Astrocyte (in vitro differentiated cells and primary cell): Measurements from ENCODE around the gene NLGN1. TPM values are rescaled to one million over a fixed set of nuclear protein-coding genes. Genes with fewer than 3 reads are reported as not detected.

Source experiments
- DNase-seq: peaks from one replicate; pipeline ENCODE4 v3.0.0-alpha.2; 2010; ENCODE audit warnings: low read depth
- FAIRE-seq: peaks from 2 replicates; lab custom pipeline; 2011; peaks lifted over from hg19 to GRCh38; lab: Jason Lieb, UNC
- H2AFZ ChIP-seq: 2 replicates; pipeline ENCODE4 v1.6.0; 2012; ENCODE audit warnings: low read depth, low read length, inconsistent platforms
- H3K27ac ChIP-seq: 2 replicates; pipeline ENCODE4 v1.5.1; 2011; ENCODE audit warnings: low read depth, low read length, inconsistent platforms
- H3K27me3 ChIP-seq: 2 replicates; pipeline ENCODE4 v1.6.0; 2011; ENCODE audit warnings: low read length, inconsistent platforms; ENCODE audit not compliant: insufficient read depth
- H3K36me3 ChIP-seq: 2 replicates; pipeline ENCODE4 v1.5.1; 2011; ENCODE audit warnings: low read length, inconsistent platforms; ENCODE audit not compliant: insufficient read depth
- H3K4me1 ChIP-seq: 2 replicates; pipeline ENCODE4 v1.5.1; 2011; ENCODE audit warnings: low read length, inconsistent platforms; ENCODE audit not compliant: insufficient read depth
- H3K4me2 ChIP-seq: 2 replicates; pipeline ENCODE4 v1.6.0; 2012; ENCODE audit warnings: low read length, inconsistent platforms
- H3K4me3 ChIP-seq: 2 replicates; pipeline ENCODE4 v1.5.1; 2011; ENCODE audit warnings: low read depth, mild to moderate bottlenecking, low read length, inconsistent platforms; ENCODE audit not compliant: insufficient read depth
- H3K79me2 ChIP-seq: 2 replicates; pipeline ENCODE4 v1.6.0; 2012; ENCODE audit warnings: mild to moderate bottlenecking, low read length, inconsistent platforms; ENCODE audit not compliant: insufficient read depth
- H3K9ac ChIP-seq: 2 replicates; pipeline ENCODE4 v1.6.0; 2012; ENCODE audit warnings: mild to moderate bottlenecking, low read length, inconsistent platforms
- H3K9me3 ChIP-seq: 2 replicates; pipeline ENCODE4 v1.5.1; 2012; ENCODE audit warnings: low read depth, mild to moderate bottlenecking, low read length, inconsistent platforms; ENCODE audit not compliant: insufficient read depth
- H4K20me1 ChIP-seq: 2 replicates; pipeline ENCODE4 v1.6.0; 2012; ENCODE audit warnings: low read length, inconsistent platforms; ENCODE audit not compliant: insufficient read depth
- H3K27ac Mint-ChIP-seq: one replicate; pipeline ENCODE4 v1.8.0; 2021; ENCODE audit warnings: mild to moderate bottlenecking, mixed read lengths; ENCODE audit not compliant: unreplicated experiment
- H3K27me3 Mint-ChIP-seq: one replicate; pipeline ENCODE4 v1.8.0; 2021; ENCODE audit warnings: low read depth, mixed read lengths; ENCODE audit not compliant: unreplicated experiment
- H3K36me3 Mint-ChIP-seq: one replicate; pipeline ENCODE4 v1.8.0; 2021; ENCODE audit warnings: low read depth, mixed read lengths; ENCODE audit not compliant: unreplicated experiment
- H3K4me1 Mint-ChIP-seq: one replicate; pipeline ENCODE4 v1.8.0; 2021; ENCODE audit warnings: low read depth, mixed read lengths; ENCODE audit not compliant: unreplicated experiment
- H3K4me3 Mint-ChIP-seq: one replicate; pipeline ENCODE4 v1.8.0; 2021; ENCODE audit warnings: mild to moderate bottlenecking, moderate library complexity, mixed read lengths; ENCODE audit not compliant: unreplicated experiment
- H3K9me3 Mint-ChIP-seq: one replicate; pipeline ENCODE4 v1.8.0; 2021; ENCODE audit warnings: mild to moderate bottlenecking, mixed read lengths; ENCODE audit not compliant: unreplicated experiment
- EZH2 ChIP-seq: IDR thresholded peaks from 2 replicates; pipeline ENCODE4 v1.6.1; 2012; ENCODE audit warnings: mild to moderate bottlenecking, low read length, inconsistent platforms; ENCODE audit not compliant: insufficient read depth
- total RNA-seq: library from RNA; stranded (reverse); gene quantifications from 2 replicates; pipeline ENCODE4 v1.2.1, GENCODE V29; 2021
- TF ChIP-seq, protein P1 (sequence below): IDR thresholded peaks from 2 replicates; pipeline ENCODE4 v1.5.1; 2011; ENCODE audit warnings: low read depth, mild to moderate bottlenecking, inconsistent platforms, low read length, moderate library complexity; ENCODE audit not compliant: insufficient read depth

NLGN1 gene
- total RNA-seq, 1 donor from 2014 or later, result 1.2 TPM

DNA sequence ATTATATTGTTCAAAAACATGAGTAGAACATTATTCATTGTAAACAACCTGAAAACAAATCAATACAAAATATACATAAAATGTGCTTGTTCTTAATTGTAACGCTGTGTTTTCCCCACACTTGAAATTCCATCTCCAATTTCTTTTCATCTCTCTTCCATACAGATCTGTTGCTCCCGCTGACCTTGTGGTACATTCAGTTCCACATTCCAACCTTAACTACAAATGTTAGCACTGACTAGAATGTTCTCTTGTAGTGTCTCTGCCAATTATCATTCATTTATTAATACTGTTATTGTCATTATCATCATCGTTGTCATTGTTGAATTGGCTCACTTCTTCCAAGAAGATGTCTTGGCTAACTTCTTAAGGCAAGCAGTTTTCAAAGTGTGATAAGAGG, 65.7 kb downstream of the NLGN1 start:
- no peaks in the 10 kb centered on the region for H3K27me3 ChIP-seq
- no peak overlapping the region for H3K4me3 Mint-ChIP-seq
- no peak overlapping the region for H3K4me2 ChIP-seq
- TF ChIP-seq EZH2, result no peak
- TF ChIP-seq, protein P1, sequence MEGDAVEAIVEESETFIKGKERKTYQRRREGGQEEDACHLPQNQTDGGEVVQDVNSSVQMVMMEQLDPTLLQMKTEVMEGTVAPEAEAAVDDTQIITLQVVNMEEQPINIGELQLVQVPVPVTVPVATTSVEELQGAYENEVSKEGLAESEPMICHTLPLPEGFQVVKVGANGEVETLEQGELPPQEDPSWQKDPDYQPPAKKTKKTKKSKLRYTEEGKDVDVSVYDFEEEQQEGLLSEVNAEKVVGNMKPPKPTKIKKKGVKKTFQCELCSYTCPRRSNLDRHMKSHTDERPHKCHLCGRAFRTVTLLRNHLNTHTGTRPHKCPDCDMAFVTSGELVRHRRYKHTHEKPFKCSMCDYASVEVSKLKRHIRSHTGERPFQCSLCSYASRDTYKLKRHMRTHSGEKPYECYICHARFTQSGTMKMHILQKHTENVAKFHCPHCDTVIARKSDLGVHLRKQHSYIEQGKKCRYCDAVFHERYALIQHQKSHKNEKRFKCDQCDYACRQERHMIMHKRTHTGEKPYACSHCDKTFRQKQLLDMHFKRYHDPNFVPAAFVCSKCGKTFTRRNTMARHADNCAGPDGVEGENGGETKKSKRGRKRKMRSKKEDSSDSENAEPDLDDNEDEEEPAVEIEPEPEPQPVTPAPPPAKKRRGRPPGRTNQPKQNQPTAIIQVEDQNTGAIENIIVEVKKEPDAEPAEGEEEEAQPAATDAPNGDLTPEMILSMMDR, result no peak
- no peak overlapping the region for H3K27ac ChIP-seq
- H3K27me3 Mint-ChIP-seq, result no peaks in the 10 kb centered on the region
- DNase-seq (no peak), FAIRE-seq (no peak)
- H3K9ac ChIP-seq, result no peak overlapping the region
- H3K4me1 Mint-ChIP-seq, result peaks cover 5% of the 10 kb centered on the region
- no peaks in the 10 kb centered on the region for H4K20me1 ChIP-seq
- H3K4me3 ChIP-seq, result no peak overlapping the region
- no peak overlapping the region for H2AFZ ChIP-seq
- H3K36me3 Mint-ChIP-seq, result no peaks in the 10 kb centered on the region
- peaks cover 3% of the 10 kb centered on the region for H3K4me1 ChIP-seq
- H3K9me3 Mint-ChIP-seq, result no peaks in the 10 kb centered on the region
- no peaks in the 10 kb centered on the region for H3K9me3 ChIP-seq
- H3K79me2 ChIP-seq, result no peaks in the 10 kb centered on the region
- H3K36me3 ChIP-seq, result no peaks in the 10 kb centered on the region
- no peak overlapping the region for H3K27ac Mint-ChIP-seq

DNA sequence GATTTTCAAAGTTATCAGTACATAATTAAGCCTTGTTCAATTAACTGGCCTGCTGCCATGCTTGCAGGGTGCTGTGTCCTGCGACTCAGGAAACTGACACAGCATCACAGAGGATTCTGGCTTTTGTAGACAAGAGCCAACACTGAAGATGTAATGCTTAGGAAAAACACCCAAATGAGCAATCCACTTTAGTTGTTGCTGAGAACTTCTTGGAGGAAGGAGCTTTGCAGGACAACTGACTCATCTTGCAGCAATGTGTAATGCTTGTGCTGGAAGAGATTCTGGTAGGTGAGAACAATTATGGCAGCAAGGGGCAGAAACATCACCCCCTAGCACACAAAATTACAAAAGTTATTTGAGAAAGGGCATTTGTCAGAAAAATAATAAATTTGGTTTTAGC, 67.6 kb downstream of the NLGN1 start:
- Histone ChIP-seq H4K20me1 (no peaks in the 10 kb centered on the region), H3K27me3 (no peaks in the 10 kb centered on the region), H3K36me3 (no peaks in the 10 kb centered on the region), H3K79me2 (no peaks in the 10 kb centered on the region), H3K27ac (no peak overlapping the region), H3K4me3 (no peak overlapping the region), H3K9me3 (no peaks in the 10 kb centered on the region), H3K4me2 (no peak overlapping the region), H3K9ac (no peak overlapping the region), H3K4me1 (peaks cover 3% of the 10 kb centered on the region), H2AFZ (no peak overlapping the region)
- H3K9me3 Mint-ChIP-seq, result no peaks in the 10 kb centered on the region
- no peaks in the 10 kb centered on the region for H3K27me3 Mint-ChIP-seq
- FAIRE-seq (no peak), DNase-seq (peak; percentile 72)
- H3K27ac Mint-ChIP-seq, result no peak overlapping the region
- no peak overlapping the region for H3K4me3 Mint-ChIP-seq
- H3K36me3 Mint-ChIP-seq, result no peaks in the 10 kb centered on the region
- H3K4me1 Mint-ChIP-seq, result peaks cover 5% of the 10 kb centered on the region
- TF ChIP-seq EZH2, result no peak
- TF ChIP-seq, protein P1, result no peak

DNA sequence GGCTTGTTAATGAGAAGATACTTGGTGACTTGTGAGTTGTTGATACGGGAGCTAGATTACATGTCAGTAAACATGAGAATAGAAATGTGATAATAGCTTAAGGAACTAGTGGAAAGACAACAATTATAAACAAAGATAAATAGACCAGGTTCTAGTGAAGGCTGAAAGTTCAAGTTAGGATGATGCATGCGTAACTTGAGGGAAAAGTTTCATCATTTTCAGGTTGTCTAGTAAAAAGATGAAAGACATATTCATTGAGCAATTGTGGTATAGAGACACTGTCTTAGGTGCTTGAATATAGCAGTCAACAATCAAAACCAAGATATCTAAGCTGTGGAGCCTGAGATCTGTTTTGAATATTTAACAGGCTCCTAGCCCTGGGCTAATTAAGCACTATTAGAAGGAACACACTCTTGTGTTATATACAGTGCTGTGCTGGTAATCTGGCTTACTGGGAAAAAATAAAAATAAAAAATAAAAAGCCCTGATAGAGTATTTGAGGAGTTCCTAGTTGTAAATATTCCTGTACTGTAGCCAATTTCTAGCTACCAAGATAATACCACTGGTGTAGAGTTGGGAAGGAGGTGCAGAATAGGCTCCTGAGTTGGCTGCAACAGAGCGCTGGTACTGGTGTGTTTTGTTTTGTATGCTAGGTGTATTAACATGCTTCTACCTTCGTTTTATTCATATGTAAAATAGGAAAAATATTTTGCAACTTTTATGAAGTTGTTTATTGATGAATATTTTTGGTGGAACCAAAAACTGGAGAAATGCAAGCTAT, 68.5 kb downstream of the NLGN1 start:
- H3K4me1 Mint-ChIP-seq, result peaks cover 5% of the 10 kb centered on the region
- H3K27me3 Mint-ChIP-seq, result no peaks in the 10 kb centered on the region
- H3K9me3 Mint-ChIP-seq, result no peaks in the 10 kb centered on the region
- no peaks in the 10 kb centered on the region for H3K36me3 ChIP-seq
- no peaks in the 10 kb centered on the region for H3K79me2 ChIP-seq
- H3K4me2 ChIP-seq, result no peak overlapping the region
- H3K4me1 ChIP-seq, result peaks cover 3% of the 10 kb centered on the region
- TF ChIP-seq, protein P1, result no peak
- no peak for TF ChIP-seq EZH2
- H3K36me3 Mint-ChIP-seq, result no peaks in the 10 kb centered on the region
- H3K27me3 ChIP-seq, result no peaks in the 10 kb centered on the region
- H4K20me1 ChIP-seq, result no peaks in the 10 kb centered on the region
- no peak overlapping the region for H3K9ac ChIP-seq
- DNase-seq (no peak), FAIRE-seq (no peak)
- no peaks in the 10 kb centered on the region for H3K9me3 ChIP-seq
- H3K4me3 ChIP-seq, result no peak overlapping the region
- no peak overlapping the region for H2AFZ ChIP-seq
- H3K4me3 Mint-ChIP-seq, result no peak overlapping the region
- no peak overlapping the region for H3K27ac Mint-ChIP-seq
- H3K27ac ChIP-seq, result no peak overlapping the region
